ENCODE measurements around the gene SETDB1. TPM values are rescaled to one million over a fixed set of nuclear protein-coding genes. Genes with fewer than 3 reads are reported as not detected.
A peak's percentile ranks its signal among the peaks of the same experiment; 100 is the strongest.

Gene SETDB1
- total and polyA plus RNA-seq, 2 of the 13 experiments (the other 11 are each of a cell fraction or from before 2014, with no cell fraction given), result 33.1 to 34.6 TPM

DNA sequence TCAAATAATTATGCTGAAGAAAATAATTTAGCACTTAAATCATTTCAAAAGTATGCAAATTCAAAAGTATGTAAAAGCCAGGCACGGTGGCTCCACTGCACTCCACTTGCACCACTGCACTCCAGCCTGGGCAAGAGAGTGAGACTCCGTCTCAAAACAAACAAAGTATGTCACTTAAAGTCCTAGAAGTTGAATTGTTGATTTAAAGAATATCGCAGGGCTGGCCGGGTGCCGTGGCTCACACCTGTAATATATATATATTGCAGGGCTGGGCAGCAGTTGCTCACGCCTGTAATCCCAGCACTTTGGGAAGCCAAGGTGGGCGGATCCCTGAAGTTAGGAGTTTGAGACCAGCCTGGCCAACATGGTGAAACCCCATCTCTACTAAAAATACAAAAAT is 8.8 kb upstream of the SETDB1 start:
- H3K4me3 ChIP-seq (replicated peaks in 1 of 3; ENCODE audit: insufficient read depth in 1 of 3, low read depth in 2 of 3, low read length in 3 of 3), result no peak overlapping the region
- CTCF ChIA-PET (ENCODE audit: low intra/inter-chr PET ratio, low total read pairs), result no interaction called here
- FAIRE-seq, result no peak

DNA sequence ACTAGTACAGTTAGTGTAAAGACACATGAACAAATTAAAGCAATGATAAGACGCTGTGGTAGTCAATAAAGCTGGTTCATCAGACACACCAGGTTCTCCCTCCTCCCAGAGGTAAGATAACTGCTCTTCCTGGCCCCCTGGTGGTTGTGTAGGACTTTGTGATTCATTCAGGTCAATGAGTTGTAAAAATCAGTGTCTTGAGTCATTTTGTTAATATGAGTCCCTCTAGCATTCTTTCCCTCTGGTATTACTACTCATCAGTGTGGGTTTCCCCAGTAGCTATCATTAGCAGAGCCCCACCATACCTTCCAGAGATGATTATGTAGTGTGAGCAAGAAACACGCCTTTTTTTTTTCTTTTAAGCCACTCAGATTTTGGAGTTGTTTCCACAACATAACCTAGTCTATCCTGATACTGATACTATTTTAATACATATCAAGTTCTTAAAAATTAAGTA is 3.6 kb upstream of the SETDB1 start:
- H3K4me2 ChIP-seq (ENCODE audit: low read depth, low read length), result no peak overlapping the region
- FAIRE-seq (peak; percentile 74), DNase-seq (ENCODE audit: low spot score) (peak; percentile 70), ATAC-seq (peak; percentile 45)
- peaks cover 7% of the 10 kb centered on the region for H3K4me1 ChIP-seq (ENCODE audit: insufficient read depth, low read length)
- H2AFZ ChIP-seq (ENCODE audit: low read length), result no peak overlapping the region
- in situ Hi-C loops (cut with HindIII; ENCODE audit: extremely low pct_ligation_motif_present, low pct_unique_long_range_greater_than_20kb) (no loop called here), intact Hi-C loops (cut with micrococcal nuclease; ENCODE audit: unreplicated experiment) (loop anchor here (5.0 to 10.0 kb wide), 2 partner anchors 45 to 98 kb away; partner anchors contain the start of gene ARNT)
- no peak overlapping the region for H3K4me3 ChIP-seq (replicated peaks in 1 of 3; ENCODE audit: insufficient read depth in 1 of 3, low read depth in 2 of 3, low read length in 3 of 3)
- H3K27me3 ChIP-seq (ENCODE audit: control insufficient read depth in 1 of 2, insufficient read depth in 2 of 2, low read length in 2 of 2), result no peaks in the 10 kb centered on the region
- H3K9me3 ChIP-seq (ENCODE audit: low read length), result no peaks in the 10 kb centered on the region
- ChIA-PET POLR2A (interaction anchor here (0.6 to 1.2 kb wide), 5 partner anchors 17 to 294 kb away, joined by 3 to 5 read pairs (median 3); partner anchors contain the start of genes CERS2 and MINDY1), CTCF (ENCODE audit: low intra/inter-chr PET ratio, low total read pairs) (interaction anchor here (0.6 to 0.8 kb wide), 2 partner anchors 58 to 93 kb away, joined by 3 to 4 read pairs; no protein-coding TSS in a partner anchor)
- peaks cover 0 to under 1% of the 10 kb centered on the region in 2 experiments; a peak in 1 of 5 replicates for H3K36me3 ChIP-seq (replicated peaks in 1 of 2; ENCODE audit: control insufficient read depth in 1 of 2, insufficient read depth in 2 of 2, low read length in 2 of 2)
- peaks cover 10% of the 10 kb centered on the region for H3K79me2 ChIP-seq (ENCODE audit: insufficient read depth, low read length)
- no peak overlapping the region for H3K9ac ChIP-seq (ENCODE audit: insufficient read depth, low read depth, low read length)
- no peaks in the 10 kb centered on the region for H4K20me1 ChIP-seq (ENCODE audit: insufficient read depth, low read length)
- WGBS (ENCODE audit: low lambda C conversion rate), result 42% methylated on average over 2 of the region's 2 CpGs
- no peak overlapping the region for H3K27ac ChIP-seq (ENCODE audit: extremely low read length, insufficient read depth, low read length)
- BruUV-seq (replicated peaks), result no TSS peak
- no peak for TF ChIP-seq ZNF746 (CRISPR knock-in tag; IDR thresholded peaks at IDR 0.05)
- no peak for TF ChIP-seq ZNF792 (CRISPR knock-in tag; IDR thresholded peaks at IDR 0.05)
- 0 out of 2 replicates have a peak, but pooled peaks have one; percentile 23 for TF ChIP-seq KAT8 (CRISPR knock-in tag; IDR thresholded peaks at IDR 0.05)
- no peak for TF ChIP-seq NAIF1 (CRISPR knock-in tag; IDR thresholded peaks at IDR 0.05; ENCODE audit: borderline replicate concordance)
- TF ChIP-seq SOX6 (IDR thresholded peaks at IDR 0.05), result no peak
- no peak for TF ChIP-seq SOX6 (CRISPR knock-in tag; IDR thresholded peaks at IDR 0.05)
- no peak for TF ChIP-seq NBN (conservative IDR thresholded peaks at IDR 0.05)
- no peak for TF ChIP-seq IRX3 (CRISPR knock-in tag; IDR thresholded peaks at IDR 0.05; ENCODE audit: borderline replicate concordance, low read depth)
- TF ChIP-seq, protein P1, sequence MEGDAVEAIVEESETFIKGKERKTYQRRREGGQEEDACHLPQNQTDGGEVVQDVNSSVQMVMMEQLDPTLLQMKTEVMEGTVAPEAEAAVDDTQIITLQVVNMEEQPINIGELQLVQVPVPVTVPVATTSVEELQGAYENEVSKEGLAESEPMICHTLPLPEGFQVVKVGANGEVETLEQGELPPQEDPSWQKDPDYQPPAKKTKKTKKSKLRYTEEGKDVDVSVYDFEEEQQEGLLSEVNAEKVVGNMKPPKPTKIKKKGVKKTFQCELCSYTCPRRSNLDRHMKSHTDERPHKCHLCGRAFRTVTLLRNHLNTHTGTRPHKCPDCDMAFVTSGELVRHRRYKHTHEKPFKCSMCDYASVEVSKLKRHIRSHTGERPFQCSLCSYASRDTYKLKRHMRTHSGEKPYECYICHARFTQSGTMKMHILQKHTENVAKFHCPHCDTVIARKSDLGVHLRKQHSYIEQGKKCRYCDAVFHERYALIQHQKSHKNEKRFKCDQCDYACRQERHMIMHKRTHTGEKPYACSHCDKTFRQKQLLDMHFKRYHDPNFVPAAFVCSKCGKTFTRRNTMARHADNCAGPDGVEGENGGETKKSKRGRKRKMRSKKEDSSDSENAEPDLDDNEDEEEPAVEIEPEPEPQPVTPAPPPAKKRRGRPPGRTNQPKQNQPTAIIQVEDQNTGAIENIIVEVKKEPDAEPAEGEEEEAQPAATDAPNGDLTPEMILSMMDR (CRISPR knock-in tag; IDR thresholded peaks at IDR 0.05), result peak; percentile 80
- no peak for TF ChIP-seq GTF2F1 (IDR thresholded peaks at IDR 0.05; ENCODE audit: low read length)
- TF ChIP-seq RAD21 (CRISPR knock-in tag; IDR thresholded peaks at IDR 0.05), result peak; percentile 52; the same call in 1 of the 2 replicates
- TF ChIP-seq ZNF766 (CRISPR knock-in tag; IDR thresholded peaks at IDR 0.05; ENCODE audit: borderline replicate concordance), result no peak
- TF ChIP-seq, protein P2, sequence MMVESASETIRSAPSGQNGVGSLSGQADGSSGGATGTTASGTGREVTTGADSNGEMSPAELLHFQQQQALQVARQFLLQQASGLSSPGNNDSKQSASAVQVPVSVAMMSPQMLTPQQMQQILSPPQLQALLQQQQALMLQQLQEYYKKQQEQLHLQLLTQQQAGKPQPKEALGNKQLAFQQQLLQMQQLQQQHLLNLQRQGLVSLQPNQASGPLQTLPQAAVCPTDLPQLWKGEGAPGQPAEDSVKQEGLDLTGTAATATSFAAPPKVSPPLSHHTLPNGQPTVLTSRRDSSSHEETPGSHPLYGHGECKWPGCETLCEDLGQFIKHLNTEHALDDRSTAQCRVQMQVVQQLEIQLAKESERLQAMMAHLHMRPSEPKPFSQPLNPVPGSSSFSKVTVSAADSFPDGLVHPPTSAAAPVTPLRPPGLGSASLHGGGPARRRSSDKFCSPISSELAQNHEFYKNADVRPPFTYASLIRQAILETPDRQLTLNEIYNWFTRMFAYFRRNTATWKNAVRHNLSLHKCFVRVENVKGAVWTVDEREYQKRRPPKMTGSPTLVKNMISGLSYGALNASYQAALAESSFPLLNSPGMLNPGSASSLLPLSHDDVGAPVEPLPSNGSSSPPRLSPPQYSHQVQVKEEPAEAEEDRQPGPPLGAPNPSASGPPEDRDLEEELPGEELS (CRISPR knock-in tag; IDR thresholded peaks at IDR 0.05), result no peak
- TF ChIP-seq ZNF296 (CRISPR knock-in tag; conservative IDR thresholded peaks at IDR 0.05), result no peak
- 0 out of 2 replicates have a peak, but pooled peaks have one; percentile 37 for TF ChIP-seq MIXL1 (CRISPR knock-in tag; IDR thresholded peaks at IDR 0.05)
- TF ChIP-seq ZNF263 (CRISPR knock-in tag; IDR thresholded peaks at IDR 0.05), result peak; percentile 91
- no peak for TF ChIP-seq ZNF350 (CRISPR knock-in tag; IDR thresholded peaks at IDR 0.05; ENCODE audit: borderline replicate concordance, low read depth)

More for the DNA sequence above, 8.8 kb upstream of the SETDB1 start:
- no peaks in the 10 kb centered on the region for H3K9me3 ChIP-seq (ENCODE audit: low read length)
- no peak overlapping the region for H3K9ac ChIP-seq (ENCODE audit: insufficient read depth, low read depth, low read length)
- H2AFZ ChIP-seq (ENCODE audit: low read length), result no peak overlapping the region
- H3K4me1 ChIP-seq (ENCODE audit: insufficient read depth, low read length), result no peaks in the 10 kb centered on the region
- no peak overlapping the region for H3K4me2 ChIP-seq (ENCODE audit: low read depth, low read length)
- no peak overlapping the region for H3K27ac ChIP-seq (ENCODE audit: extremely low read length, insufficient read depth, low read length)
- H3K27me3 ChIP-seq (ENCODE audit: control insufficient read depth in 1 of 2, insufficient read depth in 2 of 2, low read length in 2 of 2), result no peaks in the 10 kb centered on the region
- no peaks in the 10 kb centered on the region for H3K79me2 ChIP-seq (ENCODE audit: insufficient read depth, low read length)
- H4K20me1 ChIP-seq (ENCODE audit: insufficient read depth, low read length), result no peaks in the 10 kb centered on the region
- in situ Hi-C loops (cut with HindIII; ENCODE audit: extremely low pct_ligation_motif_present, low pct_unique_long_range_greater_than_20kb), result no loop called here
- POLR2A ChIA-PET, result no interaction called here
- BruUV-seq (replicated peaks), result no TSS peak
- no peaks in the 10 kb centered on the region for H3K36me3 ChIP-seq (replicated peaks in 1 of 2; ENCODE audit: control insufficient read depth in 1 of 2, insufficient read depth in 2 of 2, low read length in 2 of 2)
- ATAC-seq (no peak), DNase-seq (ENCODE audit: low spot score) (no peak)
- intact Hi-C loops (cut with micrococcal nuclease; ENCODE audit: unreplicated experiment), result no loop called here
- peak; percentile 72 for TF ChIP-seq ZNF121 (CRISPR knock-in tag; IDR thresholded peaks at IDR 0.05)
- TF ChIP-seq MAFG (CRISPR knock-in tag; IDR thresholded peaks at IDR 0.05), result no peak
- WGBS (ENCODE audit: low lambda C conversion rate), result 25% methylated on average over 7 of the region's 7 CpGs
